NCI-H2196 (cell line): ENCODE results near the gene BIN1.

Experiments used
- DNase-seq: peaks from one replicate; lab custom pipeline; 2025; ENCODE audit not compliant: unreplicated experiment; lab: John Stamatoyannopoulos, UW

The BIN1 gene

DNA sequence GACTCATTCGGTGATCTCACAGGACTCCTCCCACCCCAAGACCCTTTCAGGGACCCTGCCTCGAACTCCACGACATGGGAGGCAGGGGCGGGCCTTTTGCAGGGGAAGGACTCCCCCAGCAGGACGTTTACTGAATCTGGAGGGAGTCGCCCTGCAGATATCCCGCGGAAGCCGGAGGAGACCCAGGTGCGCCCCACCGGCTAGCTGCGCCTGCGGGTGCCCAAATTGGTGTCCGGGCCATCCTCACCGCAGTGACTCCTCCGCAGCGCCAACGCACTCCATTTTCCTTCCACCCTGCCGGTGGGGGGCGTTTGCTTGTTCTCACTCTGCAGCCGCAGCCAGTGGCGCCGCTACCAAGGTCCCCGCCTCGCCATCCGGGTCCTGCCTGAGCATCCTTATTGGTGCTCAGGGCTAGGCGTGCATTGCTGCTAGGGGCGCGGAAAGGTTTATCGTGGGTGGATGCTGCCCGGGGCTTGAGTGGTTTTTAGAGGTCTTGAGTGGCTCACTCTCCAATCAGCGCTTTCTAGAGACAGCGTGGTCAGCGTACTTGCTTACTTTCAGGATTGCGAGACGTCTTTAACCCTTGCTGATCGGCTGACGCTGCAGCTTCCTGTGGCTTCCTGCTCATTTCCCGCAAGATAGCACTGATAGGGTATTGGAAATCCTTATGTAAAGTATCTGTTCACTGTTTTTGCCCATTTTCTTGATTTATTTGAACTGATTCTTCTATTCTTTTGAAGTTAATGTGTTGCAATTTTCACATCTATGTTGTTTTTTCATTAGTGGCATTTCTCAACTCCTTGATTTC lies 81.4 kb downstream of the BIN1 start:
- peak; percentile 63 for DNase-seq

DNA sequence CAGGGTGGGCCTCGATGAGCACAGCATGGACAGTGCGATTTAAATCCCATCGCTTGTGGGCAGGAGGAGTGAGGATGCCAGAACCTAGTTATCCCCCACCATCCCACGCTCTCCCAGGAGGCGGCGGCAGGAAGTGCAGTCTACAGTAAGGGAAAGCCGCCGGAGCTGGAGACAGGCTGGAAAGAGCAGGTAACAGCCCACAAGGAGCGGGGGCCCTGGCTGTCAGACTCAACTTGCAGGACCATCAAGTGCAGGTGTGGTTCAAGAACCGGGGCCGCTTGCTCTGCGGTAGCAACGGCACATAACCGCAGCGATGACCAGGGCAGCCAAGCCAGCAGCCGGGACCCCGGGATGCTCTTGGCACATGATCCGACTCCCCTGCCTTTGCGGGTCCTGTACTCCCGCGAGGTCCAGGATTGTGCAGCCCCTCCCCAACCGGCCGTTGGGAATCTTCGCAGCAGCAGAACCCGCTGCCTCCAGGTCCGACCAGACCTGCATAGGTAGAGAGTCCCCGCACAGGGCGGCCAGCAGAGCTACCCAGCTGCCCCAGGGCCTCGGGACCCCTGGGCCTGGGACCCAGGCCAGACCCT lies 82.1 kb downstream of the BIN1 start:
- peak; percentile 7 for DNase-seq

DNA sequence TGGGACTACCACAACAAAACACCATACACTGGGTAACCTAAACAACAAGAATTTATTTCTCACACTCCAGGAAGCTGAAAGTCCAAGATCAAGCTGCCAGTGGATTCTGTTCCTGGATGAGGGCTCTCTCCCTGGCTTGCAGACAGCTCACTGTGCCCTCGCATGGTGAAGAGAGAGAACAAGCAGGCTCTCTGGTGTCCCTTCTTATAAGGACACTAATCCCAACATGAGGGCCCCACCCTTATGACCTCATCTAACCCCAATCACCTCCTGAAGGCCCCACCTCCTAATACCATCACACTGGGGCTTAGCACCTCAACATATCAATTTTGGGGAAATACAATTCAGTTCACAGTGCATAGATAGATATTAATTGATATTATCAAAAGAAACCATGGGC lies 83.5 kb downstream of the BIN1 start:
- no peak for DNase-seq

DNA sequence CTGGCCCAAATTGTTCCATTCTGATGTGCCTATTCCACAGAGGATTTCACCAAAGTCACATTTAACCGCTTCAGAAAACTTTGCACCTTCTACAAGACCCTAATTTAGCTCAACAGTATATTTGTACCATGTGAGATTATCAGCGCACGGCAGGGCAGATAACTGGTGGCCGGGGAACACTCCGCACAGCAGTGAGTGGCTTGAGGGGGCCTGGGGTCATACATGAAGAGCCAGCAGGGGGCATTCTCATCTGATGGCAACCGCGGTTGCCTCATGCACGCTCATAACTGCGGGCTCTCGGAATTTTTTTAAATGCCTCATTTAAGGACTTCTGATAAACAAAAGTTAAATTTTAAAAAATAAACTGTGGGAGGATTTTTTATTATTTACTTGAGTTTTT lies 84.1 kb downstream of the BIN1 start:
- DNase-seq, result no peak

DNA sequence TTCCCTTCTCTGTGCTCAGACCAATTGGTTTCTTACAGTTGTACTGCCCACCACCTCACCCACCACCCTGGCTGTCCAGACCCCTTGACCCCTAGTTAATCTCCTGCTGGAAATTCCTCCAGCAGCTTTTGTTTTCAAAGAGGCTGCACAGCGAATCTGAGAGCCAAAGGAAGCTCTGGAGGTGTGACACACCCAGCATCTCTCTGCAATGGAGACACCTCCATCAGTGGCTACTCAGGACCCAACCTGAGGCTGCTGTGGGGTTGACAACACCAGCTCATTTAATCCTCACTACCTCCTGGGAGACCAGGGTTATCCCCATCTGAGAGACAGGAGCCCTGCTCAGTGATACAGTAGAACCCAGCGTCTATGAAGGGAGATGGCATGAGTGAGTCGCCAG lies 86.4 kb downstream of the BIN1 start:
- no peak for DNase-seq

DNA sequence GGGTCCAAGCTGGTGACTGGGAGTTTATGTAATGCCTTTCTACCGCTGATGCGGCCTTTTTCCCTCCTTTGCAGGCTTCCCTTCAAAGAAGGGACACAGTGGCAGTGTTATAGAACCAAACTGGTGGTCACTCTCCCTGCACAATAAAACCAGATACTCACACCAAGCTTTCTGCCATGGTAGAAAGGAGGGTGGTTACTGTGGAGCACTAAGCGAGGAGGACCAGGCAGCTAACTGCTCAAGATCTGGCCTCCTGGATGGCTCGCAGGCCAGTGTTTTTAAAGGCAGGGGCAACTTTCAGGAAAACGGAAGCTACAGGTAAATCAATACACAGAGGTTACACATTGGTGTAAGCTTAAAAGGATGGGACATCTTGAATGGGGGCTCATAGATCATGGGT lies 89.4 kb downstream of the BIN1 start:
- DNase-seq, result no peak

DNA sequence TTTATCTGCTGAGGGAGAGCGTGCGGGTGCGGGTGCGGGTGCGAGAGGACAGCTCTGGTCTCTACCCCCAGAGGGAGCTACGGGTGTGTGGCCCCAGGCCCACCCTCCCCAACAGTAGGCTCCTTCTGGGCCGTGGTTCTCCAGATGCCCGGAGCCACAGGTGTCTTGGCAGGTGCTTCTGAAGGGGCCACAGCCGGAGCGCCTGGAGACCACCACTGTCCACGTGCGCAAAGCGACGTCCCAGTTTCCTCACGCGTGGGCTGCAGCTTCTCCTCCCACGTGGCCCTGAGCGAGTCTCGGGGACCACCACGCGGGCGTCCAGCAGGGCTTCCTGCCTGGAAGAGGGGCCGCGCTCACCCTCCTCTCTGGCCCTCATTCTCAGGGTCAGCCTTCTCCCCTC lies 90.6 kb downstream of the BIN1 start:
- DNase-seq, result no peak

DNA sequence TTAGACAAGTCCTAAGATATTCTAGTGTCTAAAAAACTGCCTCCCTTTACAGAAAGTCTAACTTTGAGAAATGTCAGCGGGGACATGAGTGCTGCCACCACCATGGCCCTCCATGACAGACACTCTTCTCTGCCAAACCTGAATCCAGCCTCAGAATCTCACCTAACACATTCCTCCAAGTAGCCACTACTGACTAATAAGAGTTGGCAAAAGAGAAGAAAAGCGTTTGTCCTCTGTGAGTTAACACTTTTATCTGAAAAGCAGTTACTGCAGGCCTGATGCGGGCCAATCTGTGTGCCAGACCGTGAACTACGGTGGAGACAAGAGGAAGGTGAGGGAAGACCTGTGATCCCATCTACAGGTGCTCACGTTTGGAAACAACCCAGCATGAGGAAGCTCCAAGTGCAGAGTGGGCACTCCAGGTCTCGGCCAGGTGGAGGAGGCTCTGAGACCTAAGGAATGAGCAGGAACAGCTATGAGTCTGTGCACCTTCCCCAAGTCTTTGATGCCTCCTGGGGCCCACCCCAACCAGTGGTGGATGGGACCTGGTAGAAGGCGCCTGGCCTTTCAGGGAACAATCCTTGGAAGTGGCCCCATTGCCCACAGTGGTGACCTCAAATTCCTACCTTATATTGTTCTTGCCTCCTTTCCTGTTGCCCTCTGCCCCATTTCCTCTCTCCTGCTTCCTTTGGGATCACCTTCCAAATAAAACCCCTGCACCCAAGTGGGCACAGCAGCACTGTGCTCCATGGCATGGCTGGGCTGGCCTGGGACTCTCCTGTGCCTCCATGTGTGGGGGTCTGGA lies 91.6 kb downstream of the BIN1 start:
- DNase-seq, result no peak

DNA sequence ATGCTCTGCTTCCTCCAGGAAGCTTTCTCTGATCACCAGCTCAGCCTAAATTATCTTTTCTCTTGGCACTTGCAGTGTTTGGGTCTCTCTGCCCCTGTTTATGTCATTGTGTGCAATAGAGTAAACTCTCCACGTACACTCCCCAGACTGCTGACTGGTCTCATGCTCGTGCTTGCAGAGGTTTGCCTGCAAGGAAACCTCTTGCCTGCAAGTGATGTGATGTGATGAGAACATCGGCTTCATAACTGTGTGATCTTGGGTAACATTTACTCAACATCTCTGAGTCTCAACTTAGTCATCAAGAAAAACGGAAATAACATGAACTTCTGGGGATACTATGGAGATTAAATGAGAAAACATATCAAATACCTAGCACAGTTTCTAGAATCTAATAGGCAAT lies 92.3 kb downstream of the BIN1 start:
- no peak for DNase-seq

DNA sequence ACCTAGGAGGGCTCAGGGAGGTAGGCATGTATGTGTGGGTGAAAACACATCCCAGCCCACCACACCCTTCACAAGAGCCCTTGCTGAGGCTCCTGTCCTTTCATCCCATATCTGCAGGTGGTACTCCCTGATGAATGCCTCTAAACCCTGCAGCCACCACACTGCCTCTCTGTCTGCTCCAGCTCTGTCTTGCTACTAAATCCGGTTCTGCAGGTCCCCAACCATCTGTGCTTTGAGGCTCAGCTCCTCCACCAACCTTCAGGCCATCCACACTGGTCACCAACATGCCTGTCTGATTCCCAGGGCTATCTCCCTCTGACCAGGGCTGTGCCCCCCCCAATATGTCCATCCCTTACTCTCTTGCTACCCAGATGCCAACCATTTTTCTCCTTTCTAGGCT lies 92.7 kb downstream of the BIN1 start:
- DNase-seq, result no peak

DNA sequence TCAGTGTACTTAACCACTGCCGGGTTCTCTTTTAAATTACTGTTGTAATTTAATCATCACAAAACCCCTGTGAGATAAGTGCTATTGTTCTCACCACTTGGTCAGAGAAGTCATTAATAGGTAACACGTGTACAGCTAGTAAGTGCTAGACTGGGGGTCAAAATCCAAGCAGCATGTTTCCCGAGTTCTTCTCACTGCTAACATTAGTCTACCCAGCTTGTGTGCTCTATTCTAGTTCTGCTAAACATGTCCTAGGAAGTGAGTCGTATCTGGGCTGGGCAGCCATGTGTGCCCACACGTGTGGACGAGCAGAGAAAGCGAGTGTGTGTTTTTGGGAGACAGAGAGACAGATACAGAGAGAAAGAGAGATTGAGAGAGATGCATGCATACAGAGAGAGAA lies 94.1 kb downstream of the BIN1 start:
- no peak for DNase-seq

DNA sequence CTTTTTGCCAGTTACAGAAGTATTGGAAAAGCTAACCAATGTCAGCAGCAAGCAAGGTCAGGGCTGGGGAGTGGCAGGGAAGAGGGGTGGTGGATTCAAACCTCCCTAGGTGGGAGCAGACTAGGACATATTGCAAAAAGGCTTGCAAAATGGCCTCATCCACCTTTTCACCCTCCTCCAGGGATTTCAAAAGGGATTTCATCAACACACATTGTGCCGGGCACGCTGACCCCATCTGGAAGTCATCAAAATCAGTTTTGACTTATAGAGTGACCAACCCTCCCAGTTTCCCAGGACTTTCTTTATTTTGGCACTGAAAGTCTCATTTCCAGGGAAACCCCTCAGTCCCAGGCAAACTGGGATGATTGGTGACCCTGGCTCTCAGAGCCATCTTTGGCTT lies 94.7 kb downstream of the BIN1 start:
- no peak for DNase-seq

DNA sequence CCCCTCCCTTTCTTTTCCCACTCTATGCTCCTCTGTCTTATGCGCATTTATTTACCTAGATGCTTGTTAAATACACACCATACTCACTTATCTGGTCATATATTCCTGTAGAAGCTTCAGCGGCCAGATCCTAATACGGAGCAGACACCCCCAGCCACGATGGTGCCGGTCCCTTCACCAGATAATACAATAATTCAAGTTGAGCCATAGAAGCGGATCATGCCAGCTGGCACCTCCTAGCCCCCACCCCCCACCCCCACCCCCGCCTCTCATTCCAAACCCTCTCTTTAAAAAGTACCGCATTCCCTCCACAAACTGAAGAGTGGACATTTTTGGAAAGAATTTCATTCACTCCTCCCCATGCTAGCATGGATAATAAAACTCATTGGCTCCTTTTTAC lies 95.2 kb downstream of the BIN1 start:
- no peak for DNase-seq

DNA sequence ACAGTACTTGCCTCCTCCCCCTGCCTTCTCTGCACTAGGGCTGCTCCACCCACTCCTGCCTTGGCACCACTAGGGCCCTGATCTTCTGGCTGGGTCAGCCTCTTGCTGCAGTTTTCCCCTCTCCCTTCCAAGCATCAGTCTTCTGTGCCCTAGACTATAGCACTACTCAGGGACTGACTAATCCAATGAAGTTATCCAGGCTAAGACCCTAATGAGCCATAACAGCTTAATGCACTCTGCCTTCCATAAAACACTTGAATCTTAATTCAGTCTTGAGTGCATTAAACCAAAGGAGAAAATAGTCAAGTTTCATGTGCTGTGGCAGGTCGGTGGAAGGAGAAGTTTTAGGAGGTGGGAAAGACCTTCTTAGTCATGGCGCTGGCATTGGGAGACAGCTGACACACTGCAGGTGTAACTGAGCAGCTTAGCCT lies 95.7 kb downstream of the BIN1 start:
- no peak for DNase-seq

DNA sequence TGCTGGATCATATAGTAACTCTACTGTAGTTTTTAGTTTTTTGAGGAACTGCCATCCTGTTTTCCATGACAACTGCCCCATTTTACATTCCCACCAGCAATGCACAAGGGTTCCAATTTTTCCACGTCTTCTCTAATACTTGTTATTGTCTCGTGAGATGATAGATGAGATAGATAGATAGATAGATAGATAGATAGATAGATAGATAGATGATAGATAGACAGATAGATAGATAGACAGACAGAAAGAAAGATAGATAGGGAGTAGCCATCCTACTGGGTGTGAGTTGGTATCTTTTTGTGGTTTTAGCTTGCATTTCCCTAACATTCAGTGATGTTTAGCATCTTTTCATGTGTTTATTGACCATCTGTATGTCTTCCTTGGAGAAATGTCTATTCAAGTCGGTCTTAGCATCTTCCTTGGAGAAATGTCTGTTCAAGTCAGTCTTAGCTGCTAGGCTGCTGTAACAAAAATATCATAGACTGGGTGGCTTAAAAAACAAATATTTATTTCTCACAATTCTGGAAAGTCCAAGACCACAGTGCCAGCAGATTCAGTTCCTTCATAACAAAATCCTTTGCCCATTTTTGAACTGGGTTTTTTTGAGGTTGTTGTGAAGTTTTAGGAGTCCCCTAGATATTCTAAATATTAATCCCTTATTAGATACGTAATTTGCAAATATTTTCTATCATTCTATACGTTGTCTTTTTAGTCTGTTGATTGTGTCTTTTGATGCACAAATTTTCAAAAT lies 98.5 kb downstream of the BIN1 start:
- no peak for DNase-seq

DNA sequence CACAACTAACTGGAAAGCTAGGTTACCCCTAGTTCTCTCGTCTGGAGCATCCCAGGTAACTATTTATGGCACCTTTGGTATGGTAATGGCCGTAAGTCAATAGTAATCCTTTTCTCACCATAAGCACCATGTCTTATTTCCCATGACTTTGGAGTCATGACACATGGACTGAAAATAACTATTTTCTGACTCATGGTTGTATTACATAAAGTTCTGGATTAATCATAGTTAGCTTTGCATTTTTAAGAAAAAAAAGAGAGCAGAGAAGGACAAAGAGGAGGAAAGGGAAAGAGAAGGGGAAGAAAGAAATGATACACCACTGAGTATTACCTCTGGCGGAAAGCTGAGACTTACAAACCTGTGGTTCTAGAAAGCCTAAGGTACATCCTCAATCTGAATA lies 99.3 kb downstream of the BIN1 start:
- no peak for DNase-seq

DNA sequence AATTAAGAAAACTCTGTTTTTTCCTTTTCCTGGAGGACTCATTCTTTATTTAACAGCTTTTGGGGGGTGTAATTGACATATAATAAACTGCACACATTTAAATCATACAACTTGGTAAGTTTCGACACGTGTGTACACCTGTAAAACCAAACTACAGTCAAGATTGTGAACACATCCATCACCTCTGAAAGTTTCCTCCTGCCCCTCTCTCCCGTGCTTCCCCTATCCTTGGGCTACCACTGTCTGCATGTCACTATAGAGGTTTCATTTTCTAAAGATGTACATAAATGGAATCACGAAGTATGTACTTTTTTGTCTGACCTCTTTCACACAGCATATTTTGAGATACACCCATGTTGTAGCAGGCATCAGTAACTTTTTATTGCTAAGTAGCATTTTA lies 100.0 kb downstream of the BIN1 start:
- no peak for DNase-seq

DNA sequence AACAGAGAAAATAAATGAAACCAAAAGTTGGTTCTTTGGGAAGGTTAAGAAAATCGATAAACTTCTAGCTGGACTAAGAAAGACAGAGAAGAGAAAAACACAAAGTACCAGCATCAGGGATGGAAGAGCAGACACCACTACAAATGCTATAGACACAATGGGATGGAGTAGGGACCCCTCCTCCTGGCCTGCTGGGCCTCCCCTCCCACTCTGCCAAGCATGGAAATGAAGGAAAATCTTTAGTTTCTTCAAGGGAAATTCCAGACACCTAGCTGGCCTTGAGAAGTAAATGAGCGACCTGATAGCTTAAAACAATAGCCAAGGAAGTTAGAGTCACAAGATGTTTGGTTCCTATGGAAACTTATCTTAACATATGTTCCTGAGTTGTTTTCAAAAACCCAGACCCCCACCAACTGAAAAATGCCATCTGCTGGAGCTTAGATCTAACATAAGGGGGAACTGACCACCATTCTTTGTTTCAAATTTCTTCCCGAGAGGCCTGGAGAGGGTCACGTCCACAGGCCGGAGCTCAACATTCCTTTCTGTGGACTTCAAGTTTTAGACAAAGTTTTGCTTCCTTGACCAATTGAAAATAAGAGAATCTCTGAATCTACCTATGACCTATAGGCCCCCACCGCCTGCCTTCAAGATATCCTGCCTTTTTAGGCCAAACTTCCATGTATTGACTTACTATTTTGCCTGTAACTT lies 101.9 kb downstream of the BIN1 start:
- no peak for DNase-seq

DNA sequence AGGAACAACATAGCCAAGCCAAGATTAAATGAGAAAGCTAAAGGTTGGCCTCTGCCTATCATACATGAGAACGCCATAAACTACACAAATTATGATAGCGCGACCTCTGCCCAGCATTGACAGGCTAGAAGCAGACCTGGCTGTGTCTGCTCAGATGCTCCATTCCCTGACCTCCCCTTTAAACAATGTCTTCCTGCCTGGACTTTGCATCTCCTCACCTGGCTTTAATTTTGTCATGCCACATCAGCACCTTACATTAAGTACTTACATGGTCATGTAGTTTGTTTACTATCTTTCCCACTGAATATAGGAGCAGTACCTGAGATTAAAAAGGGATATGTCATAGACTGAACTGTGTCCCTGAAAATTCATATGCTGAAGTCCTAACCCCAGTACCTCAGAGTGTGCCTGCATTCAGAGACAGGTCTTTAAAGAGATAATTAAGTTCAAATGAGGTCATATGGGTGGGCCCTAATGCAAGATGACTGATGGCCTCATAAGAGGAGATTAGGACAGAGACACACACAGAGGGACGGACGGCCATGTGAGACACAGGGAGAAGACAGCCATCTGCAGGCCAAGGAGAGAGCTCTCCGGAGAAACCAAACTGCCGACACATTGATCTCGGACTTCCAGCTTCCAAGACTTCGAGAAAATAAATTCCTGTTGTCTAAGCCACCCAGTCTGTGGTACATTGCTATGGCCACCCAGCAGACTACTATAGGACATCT lies 103.7 kb downstream of the BIN1 start:
- no peak for DNase-seq

DNA sequence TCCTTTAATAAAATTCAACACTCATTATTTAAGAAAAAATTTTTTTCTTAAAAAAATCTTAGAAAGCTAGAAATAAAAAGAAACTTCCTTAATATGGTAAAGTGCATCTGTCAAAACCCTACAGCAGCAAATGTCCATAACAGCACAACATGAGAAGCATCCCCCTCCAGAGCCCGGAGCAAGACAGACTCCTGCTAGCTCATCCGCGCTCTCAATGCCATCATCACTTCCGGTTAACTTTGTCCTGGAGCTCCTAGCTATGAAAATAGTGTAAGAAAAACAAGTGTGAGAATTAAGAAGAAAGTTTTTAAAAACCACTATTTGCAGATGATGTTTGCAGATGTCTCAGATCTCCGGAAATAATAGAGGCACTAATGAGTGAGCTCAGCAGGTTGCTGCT lies 105.2 kb downstream of the BIN1 start:
- DNase-seq, result no peak
